Stimulated activated CD8-positive, alpha-beta memory T cell treated with anti-CD3 and anti-CD28 coated beads, Interleukin-15, amount 100 ng/mL, for 24 hours (primary cell): Measurements from ENCODE around the gene BPHL.
"Not testable (repeated sequence)": the region's sequence is repeated elsewhere in the genome, so short reads cannot be mapped to it uniquely, and the experiment has no call there.

Experiments used
- DNase-seq: peaks from one replicate; pipeline ENCODE4 v3.0.0-alpha.2; 2020; ENCODE audit warnings: low read depth

The BPHL gene

DNA sequence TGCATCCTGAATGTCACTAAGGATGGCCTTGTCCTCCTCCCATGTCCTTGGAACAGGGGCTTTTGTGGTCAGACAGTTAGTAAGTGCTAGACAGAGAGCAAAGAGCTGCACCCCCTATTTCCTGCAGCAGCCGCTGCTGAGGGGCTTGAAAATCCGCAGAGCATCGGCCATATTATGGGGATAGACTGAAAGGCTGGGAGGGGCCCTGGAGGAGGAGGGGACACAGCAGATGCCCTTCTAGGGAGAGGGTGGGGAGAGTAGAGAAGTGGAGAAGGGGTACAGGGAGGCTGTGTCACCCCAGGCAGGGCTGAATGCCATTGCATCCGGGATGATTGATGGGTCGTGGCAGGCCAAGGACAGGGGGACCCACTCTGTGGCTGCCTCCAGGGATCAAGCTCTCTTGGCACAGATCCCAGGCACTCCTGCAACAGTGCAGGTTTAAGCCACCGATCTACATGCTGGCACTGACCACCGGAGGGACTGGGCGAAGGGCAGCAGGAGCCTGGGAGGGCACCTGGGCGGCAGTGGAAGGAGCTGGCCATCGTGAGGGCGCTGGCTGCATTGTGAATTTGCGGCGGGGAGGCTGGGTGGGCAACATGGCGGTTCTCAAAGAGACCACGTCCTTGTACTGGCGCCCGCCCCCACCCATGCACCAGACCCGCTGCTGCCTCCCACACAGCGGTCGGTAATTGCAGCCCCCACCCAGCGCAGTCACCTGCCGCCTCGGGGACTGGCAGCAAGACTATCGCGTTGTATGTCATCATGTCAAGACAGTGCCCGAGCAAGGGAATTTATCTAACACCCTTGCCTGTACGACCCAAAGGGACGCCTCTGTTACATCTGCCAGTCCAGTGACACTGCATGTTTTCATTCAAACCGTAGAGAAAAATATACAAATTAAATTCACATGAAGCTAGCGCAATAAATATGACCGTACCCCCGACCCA is 37.9 kb downstream of the BPHL start:
- DNase-seq = not testable (repeated sequence)

DNA sequence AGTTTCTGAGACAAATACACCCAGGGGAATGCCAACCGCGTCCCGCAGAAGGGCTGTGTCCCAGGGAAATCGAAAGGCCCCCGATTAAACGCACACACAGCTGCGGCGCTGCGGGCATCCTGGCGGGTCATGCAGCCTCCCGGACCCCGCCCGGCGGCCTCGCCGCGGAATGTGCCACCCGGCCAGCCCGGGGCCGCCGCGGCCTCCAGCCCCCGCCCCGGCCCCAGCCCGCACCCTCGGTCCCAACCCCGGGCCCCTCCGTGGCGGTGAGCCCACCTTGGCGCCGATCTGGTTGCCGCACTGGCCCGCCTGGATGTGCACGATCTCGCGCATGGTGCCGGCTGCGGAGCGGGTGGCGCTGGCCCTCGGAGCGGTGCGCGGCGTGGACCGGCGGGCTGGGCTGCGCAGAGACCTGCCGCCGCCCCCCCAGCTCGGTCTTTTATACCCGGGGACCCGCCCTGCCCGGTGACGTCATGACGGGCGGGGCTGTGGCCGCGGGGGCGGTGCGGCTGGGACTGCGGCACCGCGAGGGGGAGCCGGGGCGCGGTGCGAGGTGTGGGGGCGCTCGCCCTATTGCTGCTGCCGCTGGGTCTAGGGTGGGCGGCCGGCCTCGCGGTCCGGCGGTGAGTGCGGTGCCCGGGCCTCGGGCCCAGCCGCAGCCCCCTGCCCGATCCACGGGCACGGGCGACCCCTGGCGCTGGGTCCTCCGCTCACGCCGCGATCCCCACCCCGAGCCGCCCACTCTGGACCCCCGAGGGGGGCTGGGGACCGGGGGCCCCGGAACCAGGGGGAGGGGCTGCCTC is 38.8 kb downstream of the BPHL start, which contains the start of gene TUBB2A:
Gene TUBB2A (minus strand): TSS at position 414 of the 803 bp plus-strand sequence. CDS start 81 bp downstream, at position 333.
- peak; percentile 76 for DNase-seq

DNA sequence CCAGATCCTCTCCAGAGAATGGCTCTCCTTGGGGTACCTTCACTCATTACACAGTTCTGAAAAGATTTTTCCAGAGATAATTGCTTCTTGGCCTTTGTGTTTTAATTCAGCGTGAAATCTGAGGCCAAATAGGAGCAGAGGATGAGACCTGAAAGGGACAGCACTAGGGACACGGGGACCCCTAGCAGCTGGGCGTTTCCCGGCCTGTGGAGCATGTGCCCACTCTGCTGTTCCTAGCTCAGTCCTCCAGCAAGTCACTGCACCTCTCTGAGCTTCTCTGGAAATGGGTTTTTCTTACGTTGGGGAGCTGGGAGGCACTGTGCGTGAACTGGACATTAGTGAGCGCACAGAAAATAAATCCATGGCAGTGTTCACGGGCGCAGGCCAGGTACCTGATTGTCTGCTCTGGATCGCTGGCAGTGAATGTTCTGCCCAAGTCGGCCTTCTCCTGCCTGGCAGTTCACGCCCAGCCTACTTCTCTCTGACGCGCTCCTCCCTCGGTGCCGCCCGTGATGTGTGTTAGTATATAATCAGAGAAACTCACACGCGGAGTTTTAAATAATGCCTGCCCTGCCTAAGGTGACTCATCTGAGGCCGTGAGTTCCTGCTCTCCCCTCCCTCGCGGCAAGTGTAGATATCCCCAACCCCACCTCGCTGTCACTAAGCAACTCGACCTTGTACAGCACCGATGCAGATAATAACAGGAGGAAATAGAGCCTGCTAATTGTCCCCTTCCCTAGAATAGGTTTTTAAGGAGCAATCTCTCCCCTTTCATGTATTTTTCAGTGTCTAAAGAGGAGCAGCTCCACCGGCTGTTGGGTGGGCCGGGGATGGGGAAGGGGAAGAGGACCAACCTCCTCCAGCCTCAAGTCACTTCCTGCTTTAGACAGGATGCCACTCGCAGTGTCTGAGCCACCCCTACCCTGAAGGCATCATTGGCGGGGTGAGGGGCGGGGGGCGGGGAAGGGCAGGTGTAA is 41.6 kb downstream of the BPHL start:
- DNase-seq = no peak

DNA sequence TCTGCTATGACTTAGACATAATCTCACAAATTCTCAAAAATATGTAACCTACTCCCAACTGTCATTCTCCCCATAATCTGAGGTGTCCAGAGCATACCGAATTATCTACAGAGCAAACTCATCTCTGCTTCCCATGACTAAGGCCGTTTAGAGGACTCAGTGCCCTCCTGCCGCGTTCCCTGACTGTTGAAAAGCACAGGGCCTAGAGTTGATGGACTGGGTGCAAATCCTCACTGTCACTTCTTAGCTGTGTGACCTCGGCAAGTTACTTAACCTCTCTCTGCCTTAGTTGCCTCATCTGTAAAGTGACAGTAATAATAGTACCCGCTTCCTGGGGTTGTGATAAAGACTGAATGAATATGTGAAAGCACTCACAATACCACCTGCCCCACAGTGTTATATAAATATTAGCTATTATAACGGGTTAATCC is 43.6 kb downstream of the BPHL start:
- DNase-seq = no peak

DNA sequence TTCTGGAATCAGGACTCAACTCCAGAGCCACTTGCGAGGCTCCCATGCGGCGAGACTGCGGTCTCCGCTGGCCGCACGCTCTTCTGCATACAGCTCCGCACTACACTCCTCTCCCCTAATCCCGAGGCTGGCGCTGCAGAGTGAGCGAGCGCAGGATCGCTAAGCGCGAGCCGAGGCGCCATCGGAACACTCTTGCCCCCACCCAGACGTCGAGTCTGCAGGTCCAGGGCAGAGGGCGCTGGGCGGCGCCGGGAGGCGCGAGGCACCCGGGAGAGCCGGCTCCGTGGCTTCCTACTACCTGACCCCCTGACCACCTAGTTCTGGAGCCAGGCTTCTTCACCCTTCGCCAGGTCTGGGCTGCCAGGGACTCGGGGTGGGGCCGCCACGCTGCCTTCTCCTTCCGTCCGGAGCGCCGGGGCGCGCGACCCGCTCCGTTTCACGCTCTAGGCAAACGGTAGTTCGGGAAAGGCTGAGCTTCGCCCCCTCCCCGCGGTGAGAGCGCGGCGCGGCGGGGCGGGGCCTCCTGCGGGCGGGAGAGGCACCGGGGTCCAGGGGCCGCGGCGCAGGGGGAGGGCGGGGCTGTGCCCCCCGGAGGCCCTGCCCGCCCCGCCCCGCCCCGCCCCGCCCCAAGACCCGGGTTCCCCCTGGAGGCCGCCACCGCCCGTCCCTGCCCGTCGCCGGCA is 44.2 kb downstream of the BPHL start:
- peak; percentile 14 for DNase-seq

DNA sequence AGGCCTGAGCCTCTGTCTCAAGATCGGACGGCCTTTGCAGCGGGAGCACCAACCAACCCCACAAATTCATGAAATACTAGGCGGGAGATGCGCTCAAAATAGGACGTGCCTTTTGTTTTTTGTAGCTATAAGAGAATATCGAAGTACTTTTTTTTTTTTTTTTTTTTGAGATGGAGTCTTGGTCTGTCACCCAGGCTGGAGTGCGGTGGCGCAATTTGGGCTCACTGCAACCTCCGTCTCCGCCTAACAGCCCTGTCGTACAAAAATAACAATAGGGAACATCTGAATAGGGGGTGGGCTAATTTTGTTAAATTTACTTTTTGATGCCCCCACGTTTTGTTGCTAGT is 44.7 kb downstream of the BPHL start:
- DNase-seq = no peak

DNA sequence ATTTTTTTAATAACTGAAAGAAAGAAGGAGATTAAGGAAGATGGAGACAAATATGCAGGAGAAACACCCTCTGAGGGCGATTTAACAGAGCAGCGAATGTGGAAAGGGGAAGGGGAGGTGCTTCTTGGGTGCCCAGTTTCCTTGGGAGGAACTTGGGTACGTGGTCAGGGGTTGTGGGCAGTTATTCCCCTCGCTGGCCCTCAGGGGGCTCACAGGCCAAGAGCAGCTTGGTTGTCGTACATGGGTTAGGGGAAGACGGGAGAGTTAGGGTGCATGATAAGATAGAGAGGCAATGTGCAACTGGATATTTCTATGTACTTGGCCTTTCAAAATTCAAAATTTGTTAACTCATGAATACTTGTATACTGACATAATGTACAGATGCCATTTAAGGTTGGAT is 45.9 kb downstream of the BPHL start:
- no peak for DNase-seq

DNA sequence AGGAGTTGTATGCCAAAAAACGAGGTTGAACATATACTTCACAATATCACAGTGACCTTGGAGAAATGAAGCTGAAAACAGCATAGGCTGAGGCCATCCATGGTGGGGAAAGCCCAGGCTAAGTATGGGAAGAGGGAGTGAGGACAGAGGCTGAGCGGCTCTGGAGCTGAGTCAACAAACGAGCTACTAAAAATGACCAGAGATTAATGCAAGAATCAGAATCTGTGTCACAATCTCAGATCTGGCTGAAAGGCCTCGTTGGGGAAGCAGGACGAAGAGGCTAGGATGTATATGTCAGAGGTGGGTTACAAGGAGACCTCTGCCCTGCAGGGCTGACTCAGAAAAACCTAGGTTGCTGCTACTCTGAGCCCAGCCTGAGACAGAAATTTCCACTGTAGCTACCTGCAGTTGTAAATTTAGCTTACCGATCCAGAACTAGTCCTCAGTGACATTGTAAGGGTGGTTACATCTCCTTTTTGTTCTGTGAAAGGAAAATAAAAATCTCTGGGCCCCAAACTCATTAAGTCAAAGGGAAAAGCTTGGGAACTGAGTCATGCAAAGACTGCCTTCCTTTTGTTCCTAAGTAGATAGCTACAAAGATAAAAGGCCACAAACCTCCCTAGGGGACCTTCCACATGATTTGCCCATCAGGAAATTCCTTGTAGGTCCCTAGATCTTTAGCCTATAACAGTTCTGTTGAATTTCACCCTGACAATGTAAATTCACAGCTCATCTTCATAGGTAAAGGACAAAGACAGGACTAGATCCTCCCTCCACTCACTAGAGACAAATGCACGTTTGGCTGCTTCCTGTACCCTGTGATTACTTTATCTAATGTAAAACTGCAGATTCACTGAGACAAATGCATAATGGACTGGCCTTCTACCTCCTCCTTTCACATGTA is 47.4 kb downstream of the BPHL start:
- no peak for DNase-seq

DNA sequence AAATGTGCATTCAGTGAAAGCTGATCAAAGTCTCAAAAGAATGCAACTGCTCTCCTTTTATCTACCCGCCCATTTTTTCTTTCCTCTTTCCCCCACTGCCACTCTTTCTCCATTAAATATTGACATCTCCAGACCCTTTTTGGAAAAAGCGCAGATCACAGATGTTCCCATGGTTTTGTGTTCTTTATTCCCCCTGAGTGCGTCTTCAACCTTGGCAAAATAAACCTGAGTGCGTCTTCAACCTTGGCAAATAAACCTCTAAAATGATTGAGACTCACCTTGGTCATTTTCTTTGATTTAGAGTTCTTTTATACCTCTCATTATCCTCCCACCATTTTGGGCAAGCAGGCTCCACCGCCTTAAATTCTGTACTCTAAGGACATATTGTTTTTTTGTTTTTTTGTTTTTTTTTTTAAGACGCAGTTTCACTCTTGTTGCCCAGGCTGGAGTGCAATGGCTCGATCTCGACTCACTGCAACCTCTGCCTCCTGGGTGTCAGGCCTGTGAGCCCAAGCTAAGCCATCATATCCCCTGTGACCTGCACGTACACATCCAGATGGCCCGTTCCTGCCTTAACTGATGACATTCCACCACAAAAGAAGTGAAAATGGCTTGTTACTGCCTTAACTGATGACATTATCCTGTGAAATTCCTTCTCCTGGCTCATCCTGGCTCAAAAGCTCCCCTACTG is 48.2 kb downstream of the BPHL start:
- DNase-seq = not testable (repeated sequence)

DNA sequence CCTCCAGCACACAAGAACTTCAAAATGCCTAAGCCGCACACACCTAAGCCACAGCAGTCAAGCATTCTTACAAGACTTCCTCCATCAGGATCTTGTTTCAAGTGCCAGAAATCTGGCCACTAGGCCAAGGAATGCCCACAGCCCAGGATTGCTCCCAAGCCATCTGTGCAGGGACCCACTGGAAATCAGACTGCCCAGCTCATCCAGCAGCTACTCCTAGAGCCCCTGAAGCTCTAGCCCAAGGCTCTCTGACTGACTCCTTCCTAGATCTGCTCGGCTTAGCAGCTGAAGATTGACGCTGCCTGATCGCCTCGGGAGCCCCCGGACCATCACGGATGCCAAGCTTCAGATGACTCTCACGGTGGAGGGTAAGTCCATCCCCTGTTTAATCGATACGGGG is 49.5 kb downstream of the BPHL start:
- DNase-seq = not testable (repeated sequence)

DNA sequence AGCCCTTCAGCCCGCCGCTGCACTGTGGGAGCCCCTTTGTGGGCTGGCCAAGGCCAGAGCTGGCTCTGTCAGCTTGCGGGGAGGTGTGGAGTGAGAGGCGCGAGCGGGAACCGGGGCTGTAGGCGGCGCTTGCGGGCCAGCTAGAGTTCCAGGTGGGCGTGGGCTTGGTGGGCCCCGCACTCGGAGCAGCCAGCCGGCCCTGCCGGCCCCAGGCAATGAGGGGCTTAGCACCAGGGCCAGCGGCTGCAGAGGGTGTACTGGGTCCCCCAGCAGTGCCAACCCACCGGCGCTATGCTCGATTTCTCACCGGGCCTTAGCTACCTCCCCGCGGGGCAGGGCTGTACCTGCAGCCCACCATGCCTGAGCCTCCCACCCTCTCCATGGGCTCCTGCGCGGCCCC is 52.2 kb downstream of the BPHL start:
- DNase-seq = not testable (repeated sequence)

DNA sequence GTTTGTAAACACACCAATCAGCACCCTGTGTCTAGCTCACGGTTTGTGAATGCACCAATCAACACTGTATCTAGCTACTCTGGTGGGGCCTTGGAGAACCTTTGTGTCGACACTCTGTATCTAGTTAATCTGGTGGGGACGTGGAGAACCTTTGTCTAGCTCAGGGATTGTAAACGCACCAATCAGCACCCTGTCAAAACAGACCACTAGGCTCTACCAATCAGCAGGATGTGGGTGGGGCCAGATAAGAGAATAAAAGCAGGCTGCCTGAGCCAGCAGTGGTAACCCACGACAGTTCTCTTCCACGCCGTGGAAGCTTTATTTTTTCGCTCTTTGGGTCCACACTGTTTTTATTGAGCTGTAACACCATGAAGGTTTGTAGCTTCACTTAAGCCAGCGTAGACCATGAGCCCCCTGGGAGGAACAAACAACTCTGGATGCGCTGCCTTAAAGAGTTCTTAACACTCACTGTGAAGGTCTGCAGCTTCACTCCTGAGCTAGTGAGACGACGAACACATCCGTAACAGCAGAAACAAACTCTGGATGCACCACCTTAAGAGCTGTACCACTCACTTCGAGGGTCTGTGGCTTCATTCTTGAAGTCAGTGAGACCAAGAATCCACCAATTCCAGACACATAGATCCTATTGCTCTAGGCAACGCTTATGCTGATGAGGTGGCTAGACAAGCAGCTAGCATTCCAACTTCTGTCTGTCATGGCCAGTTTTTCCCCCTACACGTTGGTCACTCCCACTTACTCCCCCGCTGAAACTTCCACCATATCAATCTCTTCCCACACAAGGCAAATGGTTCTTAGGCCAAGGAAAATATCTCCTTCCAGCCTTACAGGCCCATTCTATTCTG is 53.0 kb downstream of the BPHL start:
- DNase-seq = not testable (repeated sequence)

DNA sequence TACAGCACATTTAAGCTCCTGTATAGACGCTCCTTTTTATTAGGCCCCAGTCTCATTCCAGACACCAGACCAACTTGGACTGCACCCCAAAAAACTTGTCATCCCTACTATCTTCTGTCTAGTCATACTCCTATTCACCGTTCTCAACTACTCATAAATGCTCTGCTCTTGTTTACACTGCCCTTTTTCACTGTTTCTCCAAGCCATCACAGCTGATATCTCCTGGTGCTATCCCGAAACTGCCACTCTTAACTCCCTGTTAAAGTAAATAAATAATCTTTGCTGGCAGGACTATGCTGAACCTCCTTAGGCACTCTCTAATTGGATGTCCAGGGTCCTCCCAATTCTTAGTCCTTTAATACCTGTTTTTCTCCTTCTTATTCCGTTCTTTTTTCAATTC is 54.3 kb downstream of the BPHL start:
- DNase-seq = not testable (repeated sequence)

DNA sequence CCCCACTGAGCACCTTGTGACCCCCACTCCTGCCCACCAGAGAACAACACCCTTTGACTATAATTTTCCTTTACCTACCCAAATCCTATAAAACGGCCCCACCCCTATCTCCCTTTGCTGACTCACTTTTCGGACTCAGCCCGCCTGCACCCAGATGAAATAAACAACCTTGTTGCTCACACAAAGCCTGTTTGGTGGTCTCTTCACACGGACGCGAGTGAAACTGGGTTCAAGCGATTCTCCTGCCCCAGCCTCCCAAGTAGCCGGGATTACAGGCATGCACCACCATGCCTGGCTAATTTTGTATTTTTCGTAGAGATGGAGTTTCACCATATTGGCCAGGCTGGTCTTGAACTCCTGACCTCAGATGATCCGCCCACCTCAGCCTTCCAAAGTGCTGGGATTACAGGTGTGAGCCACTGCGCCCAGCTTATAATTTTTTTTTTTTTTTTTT is 55.2 kb downstream of the BPHL start:
- DNase-seq = not testable (repeated sequence)

DNA sequence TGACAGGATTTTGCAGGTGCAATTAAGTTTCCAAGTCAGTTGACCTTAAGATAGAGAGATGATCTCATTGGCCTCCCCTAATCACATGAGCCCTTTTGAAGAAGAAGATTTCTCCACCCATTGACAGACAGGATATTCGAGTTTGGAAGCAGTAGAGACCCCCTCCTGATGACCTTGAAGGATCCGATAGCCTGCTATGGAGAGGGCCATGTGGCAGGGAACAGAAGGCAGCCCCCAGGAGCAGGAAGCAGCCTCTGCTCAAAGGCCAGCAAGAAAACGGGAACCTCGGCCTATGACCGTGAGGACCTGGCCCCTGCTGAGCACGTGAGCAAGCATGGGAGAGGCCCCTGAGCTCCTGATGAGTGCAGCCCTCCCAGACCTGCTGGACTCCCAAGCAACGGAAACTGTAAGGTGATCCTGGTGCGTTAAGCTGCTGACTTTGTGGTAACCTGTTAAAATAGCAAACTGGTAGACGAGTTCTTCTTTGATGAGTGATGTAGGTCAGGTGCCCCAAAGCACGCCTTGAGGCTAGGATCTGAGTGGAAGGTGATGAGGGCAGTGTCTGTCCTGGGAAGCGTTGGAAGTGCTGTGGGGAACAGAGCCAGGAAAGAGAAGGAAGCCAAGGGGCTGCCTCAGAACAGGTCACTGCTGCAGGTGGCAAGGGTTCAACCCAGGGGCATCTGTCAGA is 57.3 kb downstream of the BPHL start:
- no peak for DNase-seq

DNA sequence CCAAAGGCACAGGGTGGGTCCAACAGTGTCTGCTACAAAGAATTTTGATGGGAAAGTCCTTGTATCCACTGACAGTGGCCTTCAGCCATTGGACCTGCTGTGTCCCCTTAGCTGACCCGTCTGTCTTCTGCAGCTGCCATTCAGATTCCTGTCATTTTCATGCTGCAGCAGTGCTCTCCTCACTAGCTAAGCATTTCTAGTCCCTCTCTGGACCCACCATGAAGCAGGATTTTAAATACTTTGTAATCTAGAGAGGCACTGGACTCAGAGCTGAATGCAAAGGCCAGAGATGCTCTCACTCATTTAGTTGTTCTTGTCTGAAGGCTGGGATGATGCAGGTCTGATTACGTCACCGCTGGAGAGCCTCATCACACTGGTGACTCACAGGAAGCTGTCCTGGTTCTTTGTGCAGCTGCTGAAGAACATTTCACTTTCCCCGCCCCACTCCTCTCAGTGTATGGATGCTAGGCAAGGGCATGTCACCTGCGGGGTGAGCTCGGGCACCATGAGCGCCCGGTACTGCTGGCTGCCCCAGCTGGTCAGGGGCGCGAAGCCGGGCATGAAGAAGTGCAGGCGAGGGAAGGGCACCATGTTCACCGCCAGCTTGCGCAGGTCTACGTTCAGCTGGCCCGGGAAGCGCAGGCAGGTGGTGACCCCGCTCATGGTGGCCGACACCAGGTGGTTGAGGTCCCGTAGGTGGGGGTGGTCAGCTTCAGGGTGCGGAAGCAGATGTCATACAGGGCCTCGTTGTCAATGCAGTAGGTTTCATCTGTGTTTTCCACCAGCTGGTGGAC is 58.2 kb downstream of the BPHL start:
- DNase-seq = no peak

DNA sequence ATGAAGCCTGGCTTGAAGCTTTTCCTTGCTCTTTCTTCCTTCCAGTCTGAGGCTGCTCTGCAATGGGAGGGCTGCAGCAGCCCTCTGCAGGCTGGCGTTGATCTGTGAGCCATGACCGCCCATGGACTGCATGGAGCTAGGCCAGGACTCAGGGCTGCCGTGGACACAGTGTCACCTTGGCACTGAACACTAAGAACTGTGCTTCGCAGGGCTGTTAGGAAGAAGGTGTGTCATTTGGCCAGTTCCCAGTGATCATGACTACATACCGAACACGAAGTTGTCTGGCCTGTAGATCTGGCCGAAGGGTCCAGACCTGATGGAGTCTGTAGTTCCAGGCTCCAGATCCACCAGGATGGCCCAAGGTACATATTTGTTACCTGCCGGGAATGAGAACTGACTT is 60.2 kb downstream of the BPHL start:
- DNase-seq = not testable (repeated sequence)
